HCT116 (cell line): ENCODE results near the gene ASGR2.

ENCODE experiments used
- ATF3 ChIP-seq: IDR thresholded peaks from 2 replicates; pipeline ENCODE4 v1.6.1; 2012
- EZH2 ChIP-seq: fragments of 200-600 bp; sonication (generic); IDR thresholded peaks from 2 replicates; pipeline ENCODE4 v1.6.1; 2017; ENCODE audit warnings: antibody characterized with exemption, mixed run types
- JUND ChIP-seq: IDR thresholded peaks from 2 replicates; pipeline ENCODE4 v1.6.1; 2012
- SIN3A ChIP-seq: IDR thresholded peaks from 2 replicates; pipeline ENCODE4 v1.6.1; 2012; ENCODE audit warnings: low read depth
- TF ChIP-seq, protein P1 (sequence below), 3 experiments: fragments of 200-600 bp in 1 of 3; sonication (generic) in 1 of 3; IDR thresholded peaks in 2 of 3; conservative IDR thresholded peaks in 1 of 3; 2 replicates each; pipeline ENCODE4 v1.5.1; 2012 to 2017; ENCODE audit warnings: low read depth in 2 of 3, low read length in 2 of 3, antibody characterized with exemption in 1 of 3, borderline replicate concordance in 1 of 3, control low read depth in 1 of 3, mild to moderate bottlenecking in 1 of 3, mixed read lengths in 1 of 3, mixed run types in 1 of 3, moderate library complexity in 1 of 3; ENCODE audit not compliant: insufficient read depth in 1 of 3

DNA sequence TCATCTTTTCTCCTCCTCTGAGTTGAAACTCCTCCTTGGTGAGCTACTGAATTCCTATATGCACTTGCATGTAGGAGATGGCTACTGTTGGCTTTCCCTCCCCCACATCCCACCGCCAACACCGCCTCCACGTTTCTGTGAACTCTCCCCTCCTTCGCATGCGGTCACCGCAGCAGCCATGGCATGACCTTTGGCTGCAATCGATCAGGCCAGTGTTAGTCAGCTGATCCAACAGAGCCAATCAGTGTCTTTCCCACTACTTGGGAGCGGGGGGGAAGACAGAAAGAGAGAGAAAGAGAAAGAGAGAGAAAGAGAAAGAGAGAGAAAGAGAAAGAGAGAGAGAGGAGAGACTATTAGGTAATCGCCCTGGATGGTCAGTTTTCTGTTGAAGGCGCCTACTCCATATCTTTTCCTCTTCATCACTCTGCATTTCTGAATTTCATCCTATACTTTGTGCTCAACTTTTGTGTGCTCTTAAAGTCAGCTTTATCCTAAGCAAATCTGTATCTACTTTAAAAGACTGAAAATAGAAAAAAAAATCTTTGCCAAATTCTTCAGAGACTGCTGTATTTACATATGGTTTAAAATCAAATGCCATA lies 41.8 kb upstream of the ASGR2 start:
- TF ChIP-seq, protein P1, sequence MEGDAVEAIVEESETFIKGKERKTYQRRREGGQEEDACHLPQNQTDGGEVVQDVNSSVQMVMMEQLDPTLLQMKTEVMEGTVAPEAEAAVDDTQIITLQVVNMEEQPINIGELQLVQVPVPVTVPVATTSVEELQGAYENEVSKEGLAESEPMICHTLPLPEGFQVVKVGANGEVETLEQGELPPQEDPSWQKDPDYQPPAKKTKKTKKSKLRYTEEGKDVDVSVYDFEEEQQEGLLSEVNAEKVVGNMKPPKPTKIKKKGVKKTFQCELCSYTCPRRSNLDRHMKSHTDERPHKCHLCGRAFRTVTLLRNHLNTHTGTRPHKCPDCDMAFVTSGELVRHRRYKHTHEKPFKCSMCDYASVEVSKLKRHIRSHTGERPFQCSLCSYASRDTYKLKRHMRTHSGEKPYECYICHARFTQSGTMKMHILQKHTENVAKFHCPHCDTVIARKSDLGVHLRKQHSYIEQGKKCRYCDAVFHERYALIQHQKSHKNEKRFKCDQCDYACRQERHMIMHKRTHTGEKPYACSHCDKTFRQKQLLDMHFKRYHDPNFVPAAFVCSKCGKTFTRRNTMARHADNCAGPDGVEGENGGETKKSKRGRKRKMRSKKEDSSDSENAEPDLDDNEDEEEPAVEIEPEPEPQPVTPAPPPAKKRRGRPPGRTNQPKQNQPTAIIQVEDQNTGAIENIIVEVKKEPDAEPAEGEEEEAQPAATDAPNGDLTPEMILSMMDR (IDR thresholded peaks at IDR 0.05 in 2 of 3, conservative IDR thresholded peaks at IDR 0.05 in 1 of 3; ENCODE audit: borderline replicate concordance in 1 of 3, insufficient read depth in 1 of 3, low read depth in 2 of 3, low read length in 2 of 3), result no peak
- no peak for TF ChIP-seq ATF3
- TF ChIP-seq EZH2, result no peak
- TF ChIP-seq SIN3A, result no peak
- TF ChIP-seq JUND, result no peak
